Measurements from ENCODE around the gene LRRC56. TPM values are rescaled to one million over a fixed set of nuclear protein-coding genes. Genes with fewer than 3 reads are reported as not detected.

The LRRC56 gene
- total and polyA plus RNA-seq, 9 of the 15 experiments (the other 6 are each of a cell fraction or from before 2014, with no cell fraction given) = 0.03 to 4.5 (median 1.0) TPM; not detected in 1

DNA sequence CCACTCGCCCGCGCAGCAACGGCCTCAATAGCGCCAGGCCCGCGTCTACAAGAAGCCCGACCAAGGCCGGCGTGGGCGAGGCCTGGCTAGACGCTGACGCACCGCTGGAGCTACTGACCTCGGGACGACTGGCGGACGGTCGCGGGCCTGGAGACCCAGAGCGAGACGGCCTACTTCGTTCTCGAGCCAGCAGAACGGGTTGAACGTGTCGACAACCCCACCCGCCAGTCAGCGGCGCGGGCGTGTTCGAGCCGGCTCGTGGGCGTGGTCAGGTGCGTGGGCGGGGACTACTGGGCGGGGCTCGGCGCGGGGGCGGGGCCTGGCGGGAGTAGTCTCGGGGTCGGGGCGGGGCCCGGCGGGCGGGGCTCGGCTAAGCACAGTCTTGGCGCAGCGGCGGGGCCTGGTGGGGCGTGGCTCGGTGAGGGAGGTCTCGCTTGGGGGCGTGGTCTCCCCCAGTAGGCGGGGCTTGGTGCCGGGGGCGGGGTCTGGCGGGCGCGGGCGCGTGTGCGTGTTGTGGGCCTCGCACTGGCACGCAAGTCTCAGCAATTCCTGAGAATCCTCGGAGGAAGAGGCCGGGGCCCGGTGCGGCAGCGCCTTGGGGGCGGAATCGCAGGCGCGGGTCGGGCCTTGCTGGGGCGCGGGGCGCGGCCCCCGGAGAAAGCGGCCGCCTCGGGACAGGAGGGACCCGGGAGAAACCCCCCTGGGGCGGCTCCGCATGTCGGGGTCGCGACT lies 30.2 kb upstream of the LRRC56 start, which contains the start of gene RNH1 (continued):
- TF ChIP-seq E2F1 (CRISPR knock-in tag; IDR thresholded peaks at IDR 0.05) = peak; percentile 65; the same call in 1 of the 2 replicates
- no peak for TF ChIP-seq DDX20 (tag; IDR thresholded peaks at IDR 0.05; ENCODE audit: low read depth)
- TF ChIP-seq CTBP1 (IDR thresholded peaks at IDR 0.05; ENCODE audit: borderline replicate concordance) = no peak; the same call in none of the 2 replicates
- TF ChIP-seq, protein P1, sequence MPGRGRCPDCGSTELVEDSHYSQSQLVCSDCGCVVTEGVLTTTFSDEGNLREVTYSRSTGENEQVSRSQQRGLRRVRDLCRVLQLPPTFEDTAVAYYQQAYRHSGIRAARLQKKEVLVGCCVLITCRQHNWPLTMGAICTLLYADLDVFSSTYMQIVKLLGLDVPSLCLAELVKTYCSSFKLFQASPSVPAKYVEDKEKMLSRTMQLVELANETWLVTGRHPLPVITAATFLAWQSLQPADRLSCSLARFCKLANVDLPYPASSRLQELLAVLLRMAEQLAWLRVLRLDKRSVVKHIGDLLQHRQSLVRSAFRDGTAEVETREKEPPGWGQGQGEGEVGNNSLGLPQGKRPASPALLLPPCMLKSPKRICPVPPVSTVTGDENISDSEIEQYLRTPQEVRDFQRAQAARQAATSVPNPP (IDR thresholded peaks at IDR 0.05; ENCODE audit: borderline replicate concordance, insufficient read depth, insufficient read length) = no peak
- TF ChIP-seq KAT7 (CRISPR knock-in tag; IDR thresholded peaks at IDR 0.05; ENCODE audit: borderline replicate concordance) = peak; percentile 80; the same call in 1 of the 2 replicates
- TF ChIP-seq PKNOX1 (IDR thresholded peaks at IDR 0.05) = peak; percentile 79
- TF ChIP-seq L3MBTL2 (IDR thresholded peaks at IDR 0.05) = peak; percentile 85
- TF ChIP-seq, protein P2, sequence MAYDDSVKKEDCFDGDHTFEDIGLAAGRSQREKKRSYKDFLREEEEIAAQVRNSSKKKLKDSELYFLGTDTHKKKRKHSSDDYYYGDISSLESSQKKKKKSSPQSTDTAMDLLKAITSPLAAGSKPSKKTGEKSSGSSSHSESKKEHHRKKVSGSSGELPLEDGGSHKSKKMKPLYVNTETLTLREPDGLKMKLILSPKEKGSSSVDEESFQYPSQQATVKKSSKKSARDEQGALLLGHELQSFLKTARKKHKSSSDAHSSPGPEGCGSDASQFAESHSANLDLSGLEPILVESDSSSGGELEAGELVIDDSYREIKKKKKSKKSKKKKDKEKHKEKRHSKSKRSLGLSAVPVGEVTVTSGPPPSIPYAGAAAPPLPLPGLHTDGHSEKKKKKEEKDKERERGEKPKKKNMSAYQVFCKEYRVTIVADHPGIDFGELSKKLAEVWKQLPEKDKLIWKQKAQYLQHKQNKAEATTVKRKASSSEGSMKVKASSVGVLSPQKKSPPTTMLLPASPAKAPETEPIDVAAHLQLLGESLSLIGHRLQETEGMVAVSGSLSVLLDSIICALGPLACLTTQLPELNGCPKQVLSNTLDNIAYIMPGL (CRISPR knock-in tag; IDR thresholded peaks at IDR 0.05) = 0 out of 2 replicates have a peak, but pooled peaks have one; percentile 53
- TF ChIP-seq TGIF2 (CRISPR knock-in tag; IDR thresholded peaks at IDR 0.05) = 0 out of 2 replicates have a peak, but pooled peaks have one; percentile 48
- TF ChIP-seq, protein P3, sequence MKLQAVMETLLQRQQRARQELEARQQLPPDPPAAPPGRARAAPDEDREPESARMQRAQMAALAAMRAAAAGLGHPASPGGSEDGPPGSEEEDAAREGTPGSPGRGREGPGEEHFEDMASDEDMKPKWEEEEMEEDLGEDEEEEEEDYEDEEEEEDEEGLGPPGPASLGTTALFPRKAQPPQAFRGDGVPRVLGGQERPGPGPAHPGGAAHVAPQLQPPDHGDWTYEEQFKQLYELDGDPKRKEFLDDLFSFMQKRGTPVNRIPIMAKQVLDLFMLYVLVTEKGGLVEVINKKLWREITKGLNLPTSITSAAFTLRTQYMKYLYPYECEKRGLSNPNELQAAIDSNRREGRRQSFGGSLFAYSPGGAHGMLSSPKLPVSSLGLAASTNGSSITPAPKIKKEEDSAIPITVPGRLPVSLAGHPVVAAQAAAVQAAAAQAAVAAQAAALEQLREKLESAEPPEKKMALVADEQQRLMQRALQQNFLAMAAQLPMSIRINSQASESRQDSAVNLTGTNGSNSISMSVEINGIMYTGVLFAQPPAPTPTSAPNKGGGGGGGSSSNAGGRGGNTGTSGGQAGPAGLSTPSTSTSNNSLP (IDR thresholded peaks at IDR 0.05; ENCODE audit: borderline replicate concordance, low read depth, low read length) = no peak
- peak; percentile 72 for TF ChIP-seq FIP1L1 (IDR thresholded peaks at IDR 0.05; ENCODE audit: low read depth, low read length, poor library complexity, severe bottlenecking)
- TF ChIP-seq RB1 (IDR thresholded peaks at IDR 0.05; ENCODE audit: low read depth) = peak; percentile 70
- peak; percentile 37 to 56; a peak in 1 of 4 replicates for TF ChIP-seq SIN3A (IDR thresholded peaks at IDR 0.05; ENCODE audit: borderline replicate concordance in 2 of 2, control insufficient read depth in 1 of 2, low read depth in 2 of 2, low read length in 2 of 2)
- TF ChIP-seq BCOR (IDR thresholded peaks at IDR 0.05) = no peak
- no peak for TF ChIP-seq CGGBP1 (CRISPR knock-in tag; IDR thresholded peaks at IDR 0.05)
